AG20443 (cell line): ENCODE measurements around the gene PIK3CA.
"Not testable (repeated sequence)": the region's sequence is repeated elsewhere in the genome, so short reads cannot be mapped to it uniquely, and the experiment has no call there.

Source experiments
- DNase-seq: peaks from one replicate; pipeline ENCODE4 v3.0.0; 2012; ENCODE audit warnings: low spot score, mixed read lengths

Gene PIK3CA

GRCh38 chr3:179264449-179264848, 116.3 kb downstream of the PIK3CA start:
- DNase-seq = no peak

- no peak for DNase-seq
Observed at GRCh38 chr3:179265092-179265491, 116.9 kb downstream of the PIK3CA start.

GRCh38 chr3:179265875-179266274, 117.7 kb downstream of the PIK3CA start:
- DNase-seq = no peak

- DNase-seq = no peak
Observed at GRCh38 chr3:179266701-179267211, 118.6 kb downstream of the PIK3CA start.

- no peak for DNase-seq
Observed at GRCh38 chr3:179268400-179269051, 120.4 kb downstream of the PIK3CA start.

GRCh38 chr3:179269152-179269707, 121.1 kb downstream of the PIK3CA start:
- no peak for DNase-seq

GRCh38 chr3:179272385-179272784, 124.2 kb downstream of the PIK3CA start:
- no peak for DNase-seq

GRCh38 chr3:179274434-179274833, 126.3 kb downstream of the PIK3CA start:
- not testable (repeated sequence) for DNase-seq

- DNase-seq = no peak
Observed at GRCh38 chr3:179276001-179276400, 127.8 kb downstream of the PIK3CA start.

- no peak for DNase-seq
Observed at GRCh38 chr3:179276743-179277142, 128.6 kb downstream of the PIK3CA start.

- no peak for DNase-seq
Observed at GRCh38 chr3:179278151-179278550, 130.0 kb downstream of the PIK3CA start.

GRCh38 chr3:179278932-179279693, 131.0 kb downstream of the PIK3CA start:
- DNase-seq = no peak

- no peak for DNase-seq
Observed at GRCh38 chr3:179279837-179280236, 131.7 kb downstream of the PIK3CA start.

GRCh38 chr3:179281825-179282224, 133.7 kb downstream of the PIK3CA start:
- DNase-seq = no peak

- DNase-seq = no peak
Observed at GRCh38 chr3:179286331-179286730, 138.2 kb downstream of the PIK3CA start.

GRCh38 chr3:179288845-179289244, 140.7 kb downstream of the PIK3CA start:
- DNase-seq = no peak

GRCh38 chr3:179289295-179289694, 141.1 kb downstream of the PIK3CA start:
- DNase-seq = no peak
